Suppressor macrophage treated with lipopolysaccharide for 1 hour (primary cell): ENCODE results near the gene EXOSC5.
"Not testable (repeated sequence)": the region's sequence is repeated elsewhere in the genome, so short reads cannot be mapped to it uniquely, and the experiment has no call there.

Source experiments
- DNase-seq, 3 donors: peaks; one replicate each; pipeline ENCODE4 v3.0.0-alpha.2; 2020 to 2022

Gene EXOSC5

DNA sequence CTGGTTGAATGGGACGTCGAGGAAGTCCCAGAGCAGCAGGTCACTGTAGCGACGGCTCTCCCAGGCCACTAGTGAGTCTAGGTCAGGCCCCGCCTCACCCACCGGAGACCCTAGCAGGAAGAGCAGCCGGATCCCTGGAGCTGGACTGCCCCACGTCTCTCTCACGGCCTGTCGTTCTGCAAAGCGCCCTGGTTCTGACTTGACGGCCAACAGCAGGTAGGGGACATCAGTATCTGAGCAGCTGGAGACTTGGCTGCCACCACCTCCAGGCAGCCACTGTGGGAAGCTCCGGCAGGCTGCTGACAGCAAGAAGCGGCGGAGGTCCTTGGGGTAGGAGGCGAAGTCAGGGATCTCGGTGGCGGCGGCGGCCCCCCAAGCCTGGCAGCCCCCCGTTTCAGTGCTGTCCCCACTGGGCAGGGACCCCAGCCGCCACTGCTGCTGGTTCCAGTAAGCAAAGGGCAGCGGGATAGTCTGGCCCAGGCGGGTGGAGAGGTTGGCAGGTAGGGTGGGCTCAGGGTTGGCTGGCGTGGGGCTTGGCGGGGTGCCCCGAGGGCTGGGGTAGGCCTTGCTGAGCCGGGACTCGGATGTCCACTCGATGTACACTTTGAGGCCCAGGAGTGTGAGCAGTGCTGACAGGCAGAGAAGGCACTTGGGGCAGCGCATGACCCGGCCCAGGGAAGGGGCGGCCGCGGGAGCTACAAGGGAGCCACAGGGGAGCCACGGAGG, 29.1 kb upstream of the EXOSC5 start:
- peak in 1 of 3 donors; percentile 27 for DNase-seq

DNA sequence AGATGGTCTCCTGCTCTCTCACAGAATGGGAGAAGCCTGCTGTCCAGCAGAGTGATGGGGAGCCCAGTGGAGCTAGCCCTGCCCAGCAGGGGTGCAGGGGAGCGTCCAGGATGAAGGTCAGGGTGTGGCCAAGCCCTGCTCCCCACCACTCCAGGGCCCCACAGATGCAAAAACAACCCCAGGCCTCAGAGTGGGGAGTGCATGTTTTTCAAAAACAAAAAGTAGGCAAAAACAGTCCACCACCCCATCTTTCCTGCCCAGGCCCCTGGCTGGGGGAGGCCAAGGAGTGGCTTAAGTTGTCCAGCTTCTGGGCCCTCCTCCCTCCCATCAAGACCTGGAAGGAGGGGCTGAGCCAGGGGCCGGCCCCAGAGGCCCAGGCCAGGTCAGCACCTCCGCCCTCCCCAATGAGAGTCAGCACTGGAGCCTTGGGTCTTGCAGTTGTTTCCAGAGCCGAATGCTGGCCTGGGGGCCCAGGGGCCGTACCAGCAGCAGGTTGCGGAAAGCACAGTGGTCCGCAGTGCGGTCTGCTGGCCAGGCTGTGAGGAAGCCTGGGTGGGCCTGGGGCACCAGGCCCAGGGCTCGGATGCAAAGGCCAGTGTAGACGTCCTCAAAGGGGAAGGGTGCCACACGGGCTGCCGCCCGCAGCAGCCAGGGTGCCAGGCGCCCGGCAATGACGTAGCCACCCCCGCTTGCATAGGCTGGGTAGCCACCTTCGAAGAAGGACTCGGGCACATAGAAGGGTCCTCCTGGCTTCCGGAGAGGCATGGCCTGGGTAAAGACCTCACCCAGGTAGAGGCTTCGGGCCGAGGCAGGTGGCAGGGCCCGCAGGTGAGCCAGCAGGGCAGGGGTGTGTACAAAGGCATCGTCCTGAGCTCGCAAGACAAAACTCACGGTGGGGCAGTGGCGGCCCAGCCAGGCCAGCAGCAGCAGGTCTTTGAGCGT, 28.3 kb upstream of the EXOSC5 start:
- no peak for DNase-seq

DNA sequence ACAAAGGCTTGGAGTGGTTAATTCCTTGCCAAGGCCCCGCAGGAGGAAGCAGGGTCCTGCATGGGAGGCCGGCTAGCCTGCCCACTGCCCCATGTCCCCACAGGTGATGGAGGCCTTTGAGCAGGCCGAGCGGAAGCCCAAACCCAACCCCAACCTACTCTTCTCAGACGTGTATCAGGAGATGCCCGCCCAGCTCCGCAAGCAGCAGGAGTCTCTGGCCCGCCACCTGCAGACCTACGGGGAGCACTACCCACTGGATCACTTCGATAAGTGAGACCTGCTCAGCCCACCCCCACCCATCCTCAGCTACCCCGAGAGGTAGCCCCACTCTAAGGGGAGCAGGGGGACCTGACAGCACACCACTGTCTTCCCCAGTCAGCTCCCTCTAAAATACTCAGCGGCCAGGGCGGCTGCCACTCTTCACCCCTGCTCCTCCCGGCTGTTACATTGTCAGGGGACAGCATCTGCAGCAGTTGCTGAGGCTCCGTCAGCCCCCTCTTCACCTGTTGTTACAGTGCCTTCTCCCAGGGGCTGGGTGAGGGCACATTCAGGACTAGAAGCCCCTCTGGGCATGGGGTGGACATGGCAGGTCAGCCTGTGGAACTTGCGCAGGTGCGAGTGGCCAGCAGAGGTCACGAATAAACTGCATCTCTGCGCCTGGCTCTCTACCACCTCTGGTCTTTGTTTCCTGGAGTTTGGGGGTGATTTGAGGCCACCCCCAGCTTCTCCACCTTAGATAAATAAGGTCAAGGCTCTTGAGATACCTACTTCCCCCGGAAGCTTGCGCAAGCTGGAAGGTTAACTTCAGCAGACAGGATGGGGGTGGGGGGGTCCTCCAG, 27.4 kb upstream of the EXOSC5 start:
- DNase-seq = no peak

DNA sequence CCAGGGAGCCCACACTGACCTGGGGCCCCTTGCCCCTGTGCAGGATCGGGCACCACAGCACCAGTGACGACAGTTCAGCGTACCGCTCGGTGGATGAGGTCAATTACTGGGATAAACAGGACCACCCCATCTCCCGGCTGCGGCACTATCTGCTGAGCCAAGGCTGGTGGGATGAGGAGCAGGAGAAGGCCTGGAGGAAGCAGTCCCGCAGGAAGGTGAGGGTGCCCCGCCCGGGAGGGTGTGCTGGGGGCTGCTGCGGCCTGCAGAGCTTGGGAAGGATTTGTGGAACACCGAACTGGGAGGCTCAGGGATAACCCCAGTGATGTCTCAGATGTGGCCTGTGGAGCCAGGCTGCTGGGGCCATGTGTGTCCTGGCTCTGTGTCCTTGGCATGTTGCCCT, 25.8 kb upstream of the EXOSC5 start:
- DNase-seq = no peak

DNA sequence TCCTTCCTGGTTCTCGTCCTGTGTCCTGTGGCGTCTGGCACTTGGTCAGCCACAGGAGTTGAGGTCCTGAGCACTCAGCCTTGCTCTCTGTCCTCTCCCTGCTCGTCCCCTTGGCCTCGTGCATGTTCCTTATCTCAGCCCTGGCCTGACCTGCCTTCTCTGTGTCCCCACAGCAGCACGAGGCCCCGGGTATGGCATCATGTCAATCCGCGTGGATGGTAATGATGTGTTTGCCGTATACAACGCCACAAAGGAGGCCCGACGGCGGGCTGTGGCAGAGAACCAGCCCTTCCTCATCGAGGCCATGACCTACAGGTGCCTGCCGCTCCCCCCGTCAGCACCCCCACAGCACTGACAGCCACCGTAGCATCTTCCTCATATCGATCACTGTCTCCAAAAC, 25.3 kb upstream of the EXOSC5 start:
- no peak for DNase-seq

DNA sequence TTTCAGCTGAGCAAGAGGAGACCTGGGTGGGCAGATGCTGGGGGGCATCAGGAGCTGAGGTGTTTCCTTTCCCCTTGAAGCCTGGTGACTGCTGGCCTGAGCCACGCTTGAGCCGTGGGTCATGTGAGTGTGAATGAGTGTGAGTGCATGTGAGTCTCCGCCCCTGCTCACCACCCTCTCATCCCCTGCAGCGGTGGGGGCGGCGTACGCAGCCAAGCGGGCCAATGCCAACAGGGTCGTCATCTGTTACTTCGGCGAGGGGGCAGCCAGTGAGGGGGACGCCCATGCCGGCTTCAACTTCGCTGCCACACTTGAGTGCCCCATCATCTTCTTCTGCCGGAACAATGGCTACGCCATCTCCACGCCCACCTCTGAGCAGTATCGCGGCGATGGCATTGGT, 24.8 kb upstream of the EXOSC5 start:
- DNase-seq = no peak

DNA sequence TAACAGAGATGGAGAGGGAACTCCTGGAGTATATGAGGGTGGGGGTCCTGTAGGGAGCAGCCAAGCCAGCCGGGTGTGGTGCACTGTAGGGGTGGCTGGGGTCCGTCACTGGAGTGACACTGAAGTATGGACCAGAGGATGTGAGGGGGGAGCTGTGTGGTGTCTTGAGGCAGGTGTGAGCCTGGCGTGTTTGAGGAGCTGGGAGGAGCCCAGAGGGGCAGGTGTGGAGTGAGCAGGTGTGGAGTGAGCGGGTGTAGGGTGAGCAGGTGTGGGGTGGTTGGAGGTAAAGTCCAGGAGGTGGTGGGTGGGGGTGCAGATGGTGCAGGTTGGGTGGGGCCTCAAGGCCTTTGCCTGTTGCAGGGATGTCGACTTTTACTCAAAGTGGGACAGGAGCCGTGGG, 24.2 kb upstream of the EXOSC5 start:
- DNase-seq = no peak

DNA sequence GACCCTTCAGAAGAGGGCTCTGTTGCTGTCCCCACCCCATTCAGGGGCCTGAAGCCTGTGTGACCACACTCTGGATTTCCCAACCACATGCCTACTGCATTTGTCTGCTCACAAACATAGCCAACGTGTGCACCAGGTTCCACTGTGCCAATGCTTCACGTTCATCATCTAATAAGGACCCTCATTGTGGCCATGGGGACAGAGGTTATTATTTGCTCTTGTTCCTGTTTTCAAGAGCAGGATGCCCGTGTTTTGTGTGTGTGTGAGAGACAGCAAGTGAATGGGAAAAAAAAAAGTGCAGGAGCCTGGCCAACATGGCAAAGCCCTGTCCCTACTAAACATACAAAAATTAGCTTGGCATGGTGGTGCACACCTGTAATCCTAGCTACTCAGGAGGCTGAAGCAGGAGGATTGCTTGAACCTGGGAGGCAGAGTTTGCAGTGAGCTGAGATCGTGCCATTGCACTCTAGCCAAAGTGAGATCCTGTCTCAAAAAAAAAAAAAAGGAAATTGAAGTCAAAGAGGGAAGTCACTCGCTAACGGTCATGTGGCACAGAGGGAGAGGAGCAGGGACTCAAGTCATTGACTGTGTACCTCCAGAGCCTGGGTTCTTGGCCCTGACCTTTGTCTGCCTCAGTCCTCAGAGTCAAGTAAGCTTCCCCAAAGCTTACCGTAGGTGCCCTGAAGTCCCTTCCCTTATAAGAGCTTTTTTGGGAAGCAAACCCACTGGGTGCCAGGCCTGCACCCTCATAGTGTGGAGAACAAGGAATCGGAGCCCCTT, 23.1 kb upstream of the EXOSC5 start:
- peak; percentile 78 to 81 (median 79) for DNase-seq

DNA sequence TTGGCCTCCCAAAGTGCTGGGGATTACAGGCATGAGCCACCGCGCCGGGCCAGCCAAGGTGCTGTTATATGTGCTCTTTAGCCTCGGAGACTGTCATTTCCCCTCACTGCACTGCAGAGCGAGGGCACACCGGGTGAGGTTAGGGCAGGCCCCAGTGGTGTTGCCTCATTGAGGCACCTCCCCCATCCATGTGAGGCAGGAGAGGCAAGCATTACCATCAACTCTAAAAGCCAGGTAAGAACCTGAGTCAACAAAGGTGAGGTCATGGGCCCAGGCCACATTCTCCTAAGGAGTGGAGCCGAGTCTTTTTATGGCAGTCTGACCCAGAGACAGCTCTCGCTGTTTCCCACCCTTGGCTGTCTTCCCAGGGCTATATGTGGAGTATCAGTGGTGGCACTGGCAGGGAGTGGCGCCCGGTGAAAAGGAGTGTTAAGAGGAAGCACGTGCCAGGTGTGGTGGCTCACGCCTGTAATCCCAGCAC, 19.1 kb upstream of the EXOSC5 start:
- DNase-seq = no peak

DNA sequence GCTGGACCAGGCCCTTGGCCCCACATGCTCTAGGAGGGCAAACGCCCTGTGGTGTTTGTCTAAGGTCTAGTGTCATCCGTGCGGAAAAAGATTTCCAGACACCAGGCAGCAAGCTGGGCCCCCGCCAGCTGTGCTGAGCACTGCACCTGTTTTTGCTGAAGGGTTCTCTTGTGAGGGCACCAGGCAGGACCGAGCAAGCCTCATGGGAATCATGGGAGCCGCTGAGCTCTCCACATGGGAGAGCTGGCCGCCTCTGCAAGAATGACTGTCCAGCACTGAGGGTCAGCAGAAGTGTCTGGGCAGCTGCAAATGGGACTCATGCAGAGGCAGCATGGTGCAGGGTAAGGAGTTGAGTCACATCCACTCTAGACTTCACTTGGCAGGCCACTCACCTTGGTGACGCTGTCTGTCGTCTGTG, 18.0 kb upstream of the EXOSC5 start:
- DNase-seq = no peak

DNA sequence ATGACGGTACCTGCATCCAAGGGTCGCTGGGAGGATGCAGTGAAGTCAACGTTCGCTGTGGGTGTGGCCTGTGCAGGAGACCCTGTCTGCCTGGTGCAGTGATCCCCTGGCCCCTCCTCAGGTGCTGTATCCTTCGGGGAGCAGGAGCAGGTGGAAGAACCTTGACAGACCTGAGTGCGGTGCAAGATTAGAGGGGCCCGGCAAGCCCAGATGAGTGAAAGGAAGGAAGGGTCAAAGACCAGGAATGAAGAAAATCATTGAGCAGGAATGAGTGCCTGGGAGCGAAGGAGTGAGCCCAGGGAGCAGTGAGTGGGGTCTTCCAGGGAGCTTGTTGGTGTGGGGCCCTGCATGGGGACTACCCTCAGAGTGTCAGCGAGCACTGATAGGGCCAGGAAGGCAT, 17.3 kb upstream of the EXOSC5 start:
- DNase-seq = no peak

DNA sequence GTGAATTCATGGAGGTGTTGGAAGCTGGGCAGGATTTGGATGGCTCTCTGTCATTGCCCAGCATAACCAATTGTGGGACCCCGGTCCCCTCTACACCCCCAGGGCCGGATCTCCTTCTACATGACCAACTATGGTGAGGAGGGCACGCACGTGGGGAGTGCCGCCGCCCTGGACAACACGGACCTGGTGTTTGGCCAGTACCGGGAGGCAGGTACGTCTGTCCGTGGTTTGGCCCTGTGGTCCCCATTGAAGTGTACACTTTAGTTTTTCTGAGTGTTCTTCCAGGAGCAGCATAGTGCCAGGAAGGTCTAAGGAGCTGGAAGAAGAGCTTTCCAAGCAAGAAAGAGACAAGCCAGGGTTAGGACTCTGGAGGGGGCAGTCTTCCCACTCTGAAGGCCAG, 16.8 kb upstream of the EXOSC5 start:
- DNase-seq = no peak

DNA sequence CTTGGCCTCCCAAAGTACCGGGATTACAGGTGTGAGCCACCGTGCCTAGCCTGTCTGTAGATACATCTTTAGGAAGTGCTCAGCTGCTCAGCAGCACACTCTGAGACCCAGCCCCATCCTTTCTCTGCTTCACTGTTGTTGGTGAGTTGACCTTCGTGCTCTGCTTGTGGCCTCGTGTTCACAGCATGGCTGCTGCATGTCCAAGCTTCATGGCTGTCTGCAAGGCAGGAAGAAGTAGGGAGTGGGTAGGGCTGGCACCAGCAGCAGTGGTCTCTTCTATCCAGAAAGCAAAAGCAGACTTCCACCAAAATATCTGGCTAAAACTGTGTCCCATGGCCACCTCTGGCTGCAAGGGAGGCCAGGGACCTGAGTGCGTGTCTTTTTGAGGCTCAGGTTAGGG, 15.8 kb upstream of the EXOSC5 start:
- no peak for DNase-seq

DNA sequence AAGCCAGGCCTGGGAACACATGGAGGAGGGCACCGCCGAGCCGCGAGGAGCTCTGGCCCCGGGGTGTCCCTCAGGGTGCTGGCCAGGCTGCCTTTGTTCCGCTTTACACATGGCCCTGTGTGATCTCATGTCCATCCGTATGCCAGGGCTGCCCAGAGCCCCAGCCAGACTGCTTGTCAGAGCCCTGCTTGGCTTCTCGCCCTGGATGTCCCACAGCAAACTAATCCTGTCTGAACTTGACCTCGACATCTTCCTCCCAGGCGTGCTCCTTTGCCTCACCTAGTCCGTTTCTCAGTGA, 14.8 kb upstream of the EXOSC5 start:
- DNase-seq = no peak

DNA sequence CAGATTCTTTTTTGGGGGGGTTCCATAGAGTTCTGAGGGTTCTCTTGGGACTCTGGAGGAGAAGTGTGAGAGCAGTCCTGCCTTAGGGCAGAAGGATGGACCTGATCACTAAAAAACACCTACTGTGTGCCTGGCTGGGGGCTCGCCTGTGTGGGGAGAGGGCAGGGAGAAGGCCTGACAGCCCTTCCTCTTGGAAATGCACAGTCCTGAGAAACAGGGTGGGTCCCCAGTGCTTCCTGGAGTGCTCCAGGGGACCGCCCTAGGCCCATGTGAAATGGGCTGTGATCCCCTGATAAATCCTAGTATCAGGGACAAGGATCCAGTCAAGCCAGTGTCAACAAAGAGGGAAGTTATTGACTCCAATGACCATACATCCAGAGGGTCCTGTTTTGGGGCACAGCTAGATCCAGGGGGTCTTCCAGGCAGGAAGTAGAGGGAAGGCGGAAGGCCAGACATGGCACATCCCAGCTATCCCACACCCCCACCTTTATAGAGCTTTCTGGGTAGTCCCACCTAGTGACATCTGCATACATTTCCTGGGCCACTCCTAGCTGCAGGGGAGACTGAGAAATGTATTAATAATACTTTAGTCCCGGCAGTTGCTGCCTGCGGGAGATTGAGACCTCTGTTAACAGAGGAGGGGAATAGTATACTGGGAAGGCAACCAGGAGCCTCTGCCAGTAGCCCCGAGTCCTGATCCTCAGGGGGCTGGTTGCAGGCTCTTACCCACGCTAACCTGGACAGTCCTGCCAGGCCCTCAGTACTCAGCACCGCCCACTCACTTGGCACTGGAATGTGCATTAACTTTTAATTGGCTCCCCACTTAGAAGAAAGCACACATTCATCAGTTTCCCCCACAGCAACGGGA, 14.2 kb upstream of the EXOSC5 start:
- no peak for DNase-seq

DNA sequence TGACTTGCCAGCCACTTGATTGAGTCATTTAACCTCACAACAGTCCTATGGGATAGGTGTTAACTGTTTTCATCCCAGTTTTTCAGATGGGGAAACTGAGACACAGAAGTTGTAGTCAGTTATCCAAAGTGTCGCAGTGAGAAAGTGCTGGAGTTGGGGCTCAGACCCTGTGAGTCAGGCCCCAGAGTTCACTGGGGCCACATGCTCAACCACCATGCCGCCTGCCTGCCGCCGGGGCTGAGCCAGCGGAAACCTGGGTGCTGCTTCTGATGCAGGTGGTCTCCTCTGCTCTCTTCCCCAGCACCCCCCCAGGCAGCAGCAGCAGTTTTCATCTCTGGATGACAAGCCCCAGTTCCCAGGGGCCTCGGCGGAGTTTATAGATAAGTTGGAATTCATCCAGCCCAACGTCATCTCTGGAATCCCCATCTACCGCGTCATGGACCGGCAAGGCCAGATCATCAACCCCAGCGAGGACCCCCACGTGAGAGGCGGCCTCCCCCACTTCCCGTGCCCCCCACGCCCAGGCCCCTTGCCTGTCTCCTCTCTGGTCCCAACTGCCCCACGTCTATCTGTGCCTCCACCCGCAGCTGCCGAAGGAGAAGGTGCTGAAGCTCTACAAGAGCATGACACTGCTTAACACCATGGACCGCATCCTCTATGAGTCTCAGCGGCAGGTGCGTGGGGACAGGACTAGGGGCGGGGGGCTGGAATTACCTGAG, 13.3 kb upstream of the EXOSC5 start:
- no peak for DNase-seq

DNA sequence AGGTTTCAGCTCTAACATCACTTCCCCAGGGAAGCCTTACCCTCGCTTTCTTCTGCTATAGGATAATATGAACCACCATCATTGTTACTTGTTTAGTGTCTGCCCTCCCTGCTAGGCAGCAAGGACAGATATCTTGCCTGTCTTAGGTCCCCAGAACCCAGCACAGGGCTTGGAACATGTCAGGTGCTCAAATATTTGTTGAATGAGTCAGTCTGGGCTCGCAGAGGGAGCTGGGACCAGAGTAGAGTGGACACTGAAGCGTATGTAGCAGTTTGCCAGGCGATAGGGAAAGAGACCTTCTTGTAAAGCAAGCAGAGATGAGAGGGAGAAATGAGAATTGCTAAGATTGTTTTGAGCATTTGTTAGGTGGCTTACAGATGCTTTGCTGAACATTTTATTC, 12.1 kb upstream of the EXOSC5 start:
- DNase-seq = no peak

DNA sequence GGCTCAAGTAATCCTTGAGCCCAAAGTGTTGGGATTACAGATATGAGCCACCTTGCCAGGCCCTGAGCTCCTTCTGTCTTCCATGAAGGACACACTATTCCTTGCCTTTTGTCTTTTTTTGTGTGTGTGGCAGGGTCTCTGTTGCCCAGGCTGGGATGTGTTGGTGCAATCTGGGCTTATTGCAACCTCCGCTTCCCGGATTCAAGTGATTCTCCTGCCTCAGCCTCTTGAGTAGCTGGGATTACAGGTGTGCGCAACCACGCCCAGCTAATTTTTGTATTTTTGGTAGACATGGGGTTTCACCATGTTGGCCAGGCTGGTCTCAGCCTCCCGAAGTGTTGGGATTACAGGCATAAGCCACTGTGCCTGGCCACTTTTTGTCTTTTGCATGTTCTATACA, 11.7 kb upstream of the EXOSC5 start:
- not testable (repeated sequence) for DNase-seq

DNA sequence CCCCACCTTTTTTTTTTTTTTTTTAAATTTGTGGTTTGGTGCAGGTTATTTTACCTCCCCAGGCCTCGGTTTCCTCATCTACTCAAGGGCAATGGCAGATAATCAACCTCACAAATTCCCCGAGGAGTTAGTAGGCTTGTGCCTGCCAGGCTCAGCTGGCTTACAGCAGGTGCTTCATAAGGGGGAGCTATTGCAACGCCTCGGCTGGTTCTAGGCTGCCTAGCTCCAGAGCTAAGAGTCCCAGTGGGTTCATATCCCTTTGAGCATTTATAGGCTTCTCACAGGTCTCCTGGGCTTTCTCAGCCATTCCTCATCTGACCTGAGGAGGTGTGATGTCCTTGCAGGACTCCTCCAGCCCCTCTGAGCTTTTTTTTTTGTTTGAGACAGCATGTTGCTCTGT, 11.1 kb upstream of the EXOSC5 start:
- DNase-seq = no peak

DNA sequence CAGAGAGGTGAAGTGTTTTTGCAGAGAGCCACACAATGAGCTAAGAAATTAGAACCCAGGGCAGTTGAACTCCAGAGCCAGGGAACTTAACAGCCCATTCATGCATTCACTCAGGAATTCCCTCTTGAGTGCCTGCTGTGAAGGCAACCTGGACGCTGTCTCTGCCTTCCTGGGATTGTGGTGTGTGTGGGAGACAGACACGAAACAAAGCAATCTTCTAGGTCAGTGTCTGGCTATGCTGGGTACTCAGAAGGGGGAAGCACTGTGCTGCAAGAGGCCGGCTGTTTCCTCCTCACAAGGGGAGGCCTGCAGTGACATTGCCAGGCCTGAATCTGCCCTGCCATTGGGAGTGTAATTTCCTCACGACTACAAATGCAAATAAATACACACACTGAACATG, 10.1 kb upstream of the EXOSC5 start:
- peak in 2 of 3 donors; percentile 66 to 75 for DNase-seq

DNA sequence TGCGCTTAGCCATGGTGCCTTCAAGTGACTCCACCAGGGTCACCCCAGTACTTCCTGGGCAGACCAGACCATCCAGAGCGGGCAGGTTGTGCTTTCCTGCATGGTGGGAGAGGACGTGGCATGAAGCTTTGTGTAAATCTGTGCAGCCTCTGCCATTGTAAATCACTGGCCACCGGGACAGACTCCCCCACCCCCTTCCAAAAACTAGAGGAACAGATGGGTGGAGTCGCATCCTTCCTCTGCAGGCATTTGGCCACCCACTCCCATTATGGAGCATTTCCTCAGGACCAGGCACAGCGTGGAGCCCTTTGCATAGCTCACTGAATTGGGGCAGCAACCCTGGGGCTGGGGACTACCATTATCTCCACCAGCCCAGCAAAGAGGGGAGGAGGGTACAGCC, 8.6 kb upstream of the EXOSC5 start:
- no peak for DNase-seq
